HK-2 (cell line): ENCODE measurements around the gene APBB1.
A peak's percentile ranks its signal among the peaks of the same experiment; 100 is the strongest.

ENCODE experiments used
- DNase-seq: peaks from one replicate; pipeline ENCODE4 v3.0.0-alpha.2; 2018; ENCODE audit not compliant: unreplicated experiment

APBB1 gene

DNA sequence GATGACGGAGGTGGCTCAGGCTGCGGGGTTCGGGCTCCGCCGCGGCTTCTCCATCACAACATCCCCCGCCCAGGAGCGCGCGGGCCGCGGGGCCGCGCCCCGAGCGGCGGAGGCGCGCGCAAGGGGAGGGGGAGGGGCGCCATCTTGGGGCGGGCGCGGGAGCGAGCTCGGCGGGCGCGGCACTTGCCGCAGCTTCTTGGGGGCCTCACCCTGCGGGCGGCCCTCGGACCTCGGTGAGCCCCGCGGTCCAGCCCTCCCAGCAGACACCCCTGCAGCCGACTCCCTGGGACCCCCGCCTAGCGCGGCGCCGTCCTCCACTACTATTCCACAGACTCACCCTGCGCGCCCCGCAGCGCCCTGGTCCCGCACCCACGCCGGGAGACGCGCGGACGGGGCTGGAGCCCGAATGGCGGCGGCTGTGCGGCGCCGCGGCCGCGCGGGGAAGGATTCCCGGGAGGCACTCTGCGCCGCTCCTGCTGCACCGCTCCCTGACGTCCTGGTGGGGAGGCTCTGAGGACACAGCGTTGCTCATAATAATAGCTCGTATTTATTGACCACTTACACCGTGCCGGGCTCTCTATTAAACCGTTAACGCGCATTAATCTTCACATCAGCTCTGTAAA is at the start of gene APBB1:
TSS of gene APBB1 (minus strand) at position 86 of the 623 bp plus-strand sequence. CDS start 7,747 bp downstream, outside the sequence.
- DNase-seq = peak; percentile 7

DNA sequence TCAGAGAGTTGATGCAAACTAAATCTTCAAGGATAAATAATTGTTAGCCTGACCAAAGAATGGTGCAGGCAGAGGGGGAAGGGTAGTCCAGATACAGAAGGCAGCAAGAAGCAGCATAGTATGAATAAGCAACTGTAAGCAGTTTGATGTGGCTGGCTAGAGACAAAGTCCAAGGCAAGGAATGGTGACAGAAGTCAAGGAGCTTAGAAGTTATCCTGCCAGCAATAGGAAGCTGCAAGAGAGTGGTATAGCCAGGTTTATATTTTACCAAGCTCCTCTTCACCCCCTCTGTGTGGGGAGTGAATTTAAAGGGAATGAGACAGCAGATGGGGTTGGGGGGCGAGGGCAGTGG is 40.2 kb upstream of the APBB1 start:
- no peak for DNase-seq

DNA sequence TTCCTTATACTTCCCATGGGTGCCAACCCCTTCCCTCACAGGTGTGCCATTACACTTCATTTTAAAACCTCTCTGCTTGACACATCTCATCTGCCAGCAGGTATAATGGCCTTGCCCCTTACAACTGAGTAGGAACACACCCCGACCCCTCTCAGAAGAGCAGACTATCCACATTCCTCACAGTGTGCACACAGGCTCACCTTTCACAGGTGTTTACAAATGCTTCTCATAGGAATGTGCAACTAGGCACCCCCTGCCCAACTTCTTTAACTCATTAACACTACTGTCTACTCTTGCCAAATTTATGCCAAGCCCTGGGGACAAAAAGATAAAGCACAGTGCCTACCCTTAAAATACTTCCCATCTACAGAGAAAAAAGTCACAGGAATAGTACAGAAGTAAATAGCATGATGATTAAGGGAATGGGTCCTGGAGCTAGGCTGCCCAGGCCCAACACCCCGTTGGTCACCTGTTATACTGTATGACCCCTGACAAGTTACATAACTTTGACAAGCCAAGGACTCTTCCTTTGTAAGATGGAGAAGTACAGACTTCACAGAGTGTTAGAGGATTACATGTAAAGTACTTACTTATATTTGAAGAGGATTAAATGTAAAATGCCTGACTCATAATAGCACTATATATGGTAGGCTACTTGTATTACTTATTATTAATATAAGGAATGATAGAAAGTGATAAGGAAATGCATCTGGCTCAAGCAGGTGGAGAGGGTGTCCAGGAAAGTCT is 39.6 kb upstream of the APBB1 start:
- DNase-seq = no peak

DNA sequence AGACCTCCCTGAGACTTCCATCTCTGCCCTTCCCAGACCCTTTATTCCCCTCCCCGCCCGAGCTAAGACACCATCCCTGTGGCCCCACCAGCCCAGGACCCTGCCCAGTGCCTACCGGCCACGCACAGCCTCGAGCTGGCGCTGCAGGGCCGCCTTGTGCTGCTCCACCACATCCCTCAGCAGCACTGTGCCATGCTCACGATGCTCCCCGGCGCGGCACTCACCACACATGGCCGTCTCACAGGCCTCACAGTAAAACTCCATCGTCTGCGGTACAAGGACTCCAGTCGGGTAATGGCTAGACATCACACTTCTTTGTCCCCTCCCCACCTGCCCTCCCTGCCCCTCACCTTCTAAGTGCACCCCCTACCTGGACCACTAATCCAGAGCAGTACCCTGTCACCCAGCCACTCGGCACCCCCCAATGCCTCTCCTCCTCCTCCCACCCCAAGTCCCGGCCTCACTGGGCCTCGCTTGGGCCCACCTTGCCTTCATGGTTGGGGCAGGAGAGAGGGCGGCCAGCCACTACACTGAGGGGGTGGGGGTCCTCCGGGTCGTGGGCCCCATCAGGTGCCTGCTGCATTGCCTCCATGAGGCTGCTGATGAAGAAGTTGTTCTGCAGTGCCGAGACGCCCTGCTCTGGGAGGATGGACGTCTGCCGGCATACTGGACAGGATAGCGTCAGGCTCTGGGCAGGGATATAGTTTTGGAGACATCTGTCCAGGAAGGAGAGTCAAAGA is 38.9 kb upstream of the APBB1 start:
- no peak for DNase-seq

DNA sequence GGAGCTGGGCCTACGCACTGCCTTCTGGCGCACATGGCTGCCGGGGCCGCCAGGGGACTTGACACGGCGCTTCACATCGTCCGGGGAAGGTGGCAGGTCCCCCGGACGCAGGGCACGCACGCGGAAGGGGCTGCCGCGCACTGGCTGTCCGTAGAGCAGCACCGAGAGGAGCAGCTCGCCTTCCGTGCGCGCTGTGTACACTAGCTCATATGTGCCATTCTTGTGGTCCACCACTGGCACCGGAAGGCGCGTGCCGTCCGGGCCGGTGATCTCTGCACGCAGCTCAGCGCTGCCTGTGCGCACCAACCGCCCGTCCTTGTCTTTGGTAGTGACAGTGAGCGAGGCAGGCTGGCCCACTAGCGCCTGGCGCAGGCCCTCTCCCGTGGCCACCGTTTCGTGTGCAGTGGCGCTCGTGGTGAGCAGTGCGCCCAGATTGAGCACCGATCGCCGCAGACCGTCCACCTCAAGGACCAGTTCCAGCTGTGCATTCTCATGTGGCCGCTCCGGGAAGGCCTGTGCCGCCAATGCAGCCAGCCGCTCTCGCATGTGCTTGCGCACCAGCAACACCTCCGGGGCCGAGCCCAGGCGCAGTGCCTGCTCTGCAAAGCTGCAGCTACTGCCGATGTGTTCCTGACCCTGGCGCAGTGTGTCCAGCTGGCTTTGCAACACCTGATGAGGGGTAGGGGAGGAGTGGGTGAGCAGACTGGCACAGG is 37.6 kb upstream of the APBB1 start:
- DNase-seq = no peak

DNA sequence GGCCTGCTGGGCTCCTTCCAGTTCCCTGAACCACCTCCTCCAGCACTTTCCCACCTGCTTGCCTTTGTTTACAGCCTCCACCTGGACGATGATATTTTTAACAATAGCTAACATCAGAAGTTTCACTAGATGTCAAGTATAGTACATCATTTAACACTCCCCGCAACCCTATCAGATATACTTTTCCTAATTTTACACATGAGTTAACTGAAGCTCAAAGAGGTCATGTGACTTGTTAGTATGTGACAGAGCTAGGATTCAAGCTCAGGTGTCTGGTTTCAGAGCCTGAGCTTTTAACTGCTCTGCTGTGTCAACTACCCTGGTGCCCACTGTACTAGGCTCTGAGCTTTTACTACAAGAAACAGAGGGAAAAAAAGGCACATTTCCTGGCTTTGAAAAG is 36.2 kb upstream of the APBB1 start:
- DNase-seq = no peak

DNA sequence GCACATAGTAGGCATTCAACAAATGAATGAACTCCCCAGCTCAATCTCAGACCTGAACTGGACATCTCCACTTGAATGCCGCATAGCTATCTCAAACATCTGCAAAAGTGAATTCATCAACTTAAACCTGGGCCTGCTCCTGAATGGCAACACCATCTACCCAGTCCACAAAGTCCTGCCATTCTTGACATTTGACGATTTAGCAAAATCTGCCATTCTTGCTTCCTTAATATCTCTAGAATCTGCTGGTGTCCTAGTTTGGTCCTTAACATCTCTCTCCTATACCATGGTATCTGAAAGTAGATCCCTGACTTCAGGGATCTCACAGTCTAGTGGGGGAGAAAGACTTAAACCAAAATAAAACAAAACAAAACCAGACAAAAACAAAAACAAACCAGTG is 34.3 kb upstream of the APBB1 start:
- DNase-seq = no peak

DNA sequence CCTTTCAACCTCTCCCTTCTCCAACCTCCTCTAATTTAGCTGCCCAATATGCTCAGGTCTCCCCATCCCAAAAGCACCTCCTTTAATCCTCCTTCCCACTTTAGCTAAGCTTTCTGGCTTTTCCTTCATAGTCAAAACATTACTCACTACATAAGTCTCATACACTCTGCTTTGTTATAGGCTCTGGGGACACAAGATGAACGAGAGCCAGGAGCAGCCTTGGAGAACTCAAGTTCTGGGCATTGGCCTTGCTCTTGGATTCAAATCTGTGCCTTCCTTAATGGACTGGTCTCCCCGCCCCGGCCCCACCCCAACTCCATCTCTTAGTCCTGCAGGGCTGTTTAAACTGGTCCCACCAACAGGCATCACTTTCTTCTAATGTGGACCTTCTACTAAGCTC is 33.3 kb upstream of the APBB1 start:
- no peak for DNase-seq

DNA sequence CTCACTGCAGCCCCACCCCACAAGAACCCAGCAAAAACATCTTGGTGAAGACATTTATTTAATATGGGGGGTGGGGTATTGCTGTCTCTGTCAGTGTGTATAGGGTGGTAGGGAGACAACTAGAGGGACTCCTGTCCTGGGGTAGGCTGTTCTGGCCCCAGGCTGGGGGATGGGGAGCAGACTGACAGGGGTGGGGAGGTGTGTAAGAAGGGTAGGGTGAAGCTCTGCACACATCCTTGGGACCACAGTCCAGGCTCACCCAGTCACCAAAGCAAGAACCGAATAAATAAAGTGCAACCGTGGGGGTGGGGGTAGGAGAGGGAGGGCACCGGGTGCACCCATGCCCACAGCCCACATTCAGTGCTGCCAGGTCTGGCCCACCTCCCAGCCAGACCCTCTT is 29.7 kb upstream of the APBB1 start:
- DNase-seq = no peak

DNA sequence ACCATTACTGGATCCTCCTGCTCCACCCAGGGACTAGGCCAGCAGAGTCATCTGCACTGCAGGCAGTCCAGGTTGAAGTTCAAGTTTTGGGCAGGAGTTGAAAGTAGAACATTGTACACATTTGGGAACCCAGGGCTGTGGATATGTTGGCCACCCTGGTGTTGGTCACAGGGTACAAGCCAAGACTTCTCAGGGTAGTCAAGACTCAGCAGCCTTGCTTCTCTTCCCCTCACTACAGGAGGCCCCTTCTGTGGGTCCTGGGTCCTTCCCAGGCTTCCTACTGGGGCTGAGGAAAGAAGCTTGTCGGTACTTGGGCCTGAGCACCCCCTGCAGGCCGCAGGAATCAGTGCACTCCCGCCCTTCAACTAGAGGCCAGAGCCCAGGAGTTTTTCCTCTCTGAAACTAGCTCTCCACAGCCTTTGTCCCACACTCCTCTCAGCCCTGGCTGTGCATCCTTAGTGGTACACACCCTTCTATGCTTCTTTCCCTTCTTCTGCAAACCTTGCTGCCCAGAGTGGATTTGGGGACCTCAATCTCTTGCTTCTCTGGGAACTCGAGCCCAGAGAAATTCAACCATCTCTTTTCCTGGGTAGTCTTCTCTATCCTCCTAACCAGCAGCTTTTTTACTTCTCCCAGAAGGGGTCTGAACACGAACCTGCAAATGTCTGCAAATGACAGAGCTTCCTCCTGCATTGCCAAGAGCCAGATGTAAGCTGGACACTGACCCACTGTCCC is 24.5 kb upstream of the APBB1 start:
- peak; percentile 20 for DNase-seq

DNA sequence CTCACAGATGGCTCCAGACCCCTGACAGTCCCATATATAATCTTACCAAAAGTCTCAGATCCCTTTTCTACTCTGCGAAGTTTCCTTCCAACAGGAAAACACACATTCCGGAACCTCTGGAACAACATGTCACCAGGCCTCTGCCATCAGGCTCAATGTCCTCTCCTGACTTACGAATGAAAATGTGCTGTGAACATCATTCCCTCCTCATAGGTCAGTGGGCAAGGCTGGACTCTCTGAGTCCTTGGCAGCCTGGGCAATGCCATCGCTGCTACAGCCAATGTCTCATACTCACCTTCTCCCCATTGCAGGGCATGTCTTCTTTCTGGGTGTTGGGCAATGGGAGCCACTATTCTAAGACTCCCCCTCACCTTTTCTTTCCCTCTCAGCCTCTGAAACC is 23.5 kb upstream of the APBB1 start:
- no peak for DNase-seq

DNA sequence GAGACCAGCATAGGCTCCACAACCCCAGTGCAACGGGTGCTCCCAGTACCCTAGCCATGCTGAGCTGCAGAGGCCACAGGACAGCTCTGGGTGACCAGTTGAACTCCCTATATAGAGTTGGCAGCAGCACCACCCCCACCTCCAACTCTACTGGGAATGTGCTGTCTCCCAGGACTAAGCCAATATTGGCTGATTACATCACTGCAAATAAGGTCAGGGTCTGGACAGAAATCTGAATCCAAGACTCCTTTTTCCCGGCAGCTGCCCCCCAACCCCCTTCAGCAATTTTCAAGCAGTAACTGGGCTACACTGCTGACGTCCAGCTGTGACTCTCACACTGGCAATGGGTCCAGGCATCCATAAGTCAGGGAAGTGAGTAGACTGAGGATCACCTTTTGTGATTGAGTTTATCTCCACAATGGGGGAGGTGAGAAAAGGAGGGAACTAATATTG is 22.0 kb upstream of the APBB1 start, which contains the start of gene HPX:
TSS of gene HPX (minus strand) at position 82 of the 453 bp plus-strand sequence. CDS start at position 58, 24 bp downstream.
- no peak for DNase-seq

DNA sequence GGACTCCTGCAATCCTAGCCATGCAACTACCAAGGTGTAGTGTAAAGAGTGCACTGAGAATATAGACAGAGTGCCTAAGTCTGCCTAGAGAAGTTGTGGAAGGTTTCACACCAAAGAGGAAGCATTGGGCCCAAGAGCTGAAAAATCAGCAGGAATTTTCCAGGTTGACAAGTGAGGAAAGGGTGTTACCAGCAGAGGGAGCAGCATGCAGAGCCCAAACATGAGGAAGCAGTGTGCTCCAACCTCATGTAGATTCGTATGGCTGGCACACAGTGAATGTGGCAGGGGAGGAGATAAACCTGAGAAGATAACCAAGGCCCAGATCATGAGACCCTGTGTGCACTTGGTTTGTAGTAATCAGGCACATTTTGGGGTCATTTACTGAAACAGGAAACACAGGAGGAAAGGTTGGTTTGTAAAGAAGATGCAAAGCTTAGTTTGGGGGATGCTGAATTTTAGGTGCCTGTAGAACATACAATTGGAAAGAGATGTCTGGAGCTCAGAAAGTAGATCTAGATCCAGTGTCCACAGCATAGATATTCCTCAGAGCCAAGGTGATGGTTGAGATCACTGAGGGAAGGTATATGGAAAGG is 20.2 kb upstream of the APBB1 start:
- DNase-seq = peak; percentile 17

DNA sequence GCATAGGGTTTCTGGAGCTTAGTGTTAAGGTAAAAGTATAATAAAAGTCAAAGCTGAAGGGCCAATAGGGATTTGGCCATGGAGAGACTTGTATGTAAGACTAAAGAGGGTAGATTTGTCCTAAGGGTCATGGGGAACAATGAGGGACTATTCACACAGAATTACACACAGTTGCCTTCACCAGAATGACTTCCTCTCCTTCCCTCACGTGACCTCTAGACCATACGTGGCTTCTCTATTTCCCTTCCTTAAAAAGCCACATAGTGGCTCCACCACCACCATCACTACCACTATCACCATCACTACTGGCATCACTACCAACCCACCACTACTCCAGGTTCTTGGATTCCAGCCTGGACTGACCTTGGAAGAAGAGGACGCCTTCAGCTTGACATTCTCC is 19.1 kb upstream of the APBB1 start:
- DNase-seq = no peak

DNA sequence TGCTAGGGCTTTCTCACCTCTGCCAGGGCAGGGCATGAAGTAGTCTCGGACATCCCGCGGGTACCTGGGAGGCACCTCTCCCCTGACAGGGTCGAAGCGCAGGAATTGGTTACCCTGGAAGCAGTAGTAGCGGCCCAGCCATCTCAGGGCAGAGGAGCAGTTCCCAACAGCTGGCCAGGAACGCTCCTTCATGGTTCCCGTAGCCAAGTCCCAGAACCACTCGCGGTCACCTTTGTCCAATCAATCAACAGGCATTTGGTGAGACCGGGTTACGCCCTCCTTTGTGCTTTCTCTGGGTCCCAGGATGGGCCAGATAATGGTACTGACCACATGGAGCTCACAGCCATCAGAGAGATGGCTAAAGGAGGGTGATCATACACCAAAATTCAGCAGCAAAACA is 18.5 kb upstream of the APBB1 start:
- DNase-seq = no peak

DNA sequence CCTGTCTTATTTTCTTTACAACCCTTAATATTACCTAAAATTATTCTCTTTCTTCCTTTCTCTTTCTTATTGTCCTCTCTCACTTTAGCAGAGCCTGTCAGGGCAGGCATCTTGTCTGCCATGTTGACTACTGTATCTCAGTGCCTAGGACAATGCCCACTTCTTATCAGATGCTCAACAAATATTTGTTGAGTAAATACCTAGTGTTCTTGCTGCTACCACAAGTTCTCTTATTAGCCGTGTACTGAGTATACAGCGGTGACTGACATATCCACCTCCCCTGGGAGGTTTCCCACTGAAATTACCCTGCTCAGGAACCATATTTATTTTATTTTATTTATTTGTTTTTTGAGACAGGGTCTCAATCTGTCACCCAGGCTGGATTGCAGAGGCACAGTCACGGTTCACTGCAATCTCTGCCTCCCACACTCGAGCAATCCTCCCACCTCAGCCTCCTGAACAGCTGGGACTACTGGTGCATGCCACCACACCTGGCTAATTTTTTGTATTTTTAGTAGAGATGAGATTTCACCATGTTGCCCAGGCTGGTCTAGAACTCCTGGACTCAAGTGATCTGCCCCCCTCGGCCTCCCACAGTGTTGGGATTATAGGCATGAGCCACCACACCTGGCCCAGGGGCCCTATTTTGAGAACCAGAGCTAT is 15.2 kb upstream of the APBB1 start:
- no peak for DNase-seq

DNA sequence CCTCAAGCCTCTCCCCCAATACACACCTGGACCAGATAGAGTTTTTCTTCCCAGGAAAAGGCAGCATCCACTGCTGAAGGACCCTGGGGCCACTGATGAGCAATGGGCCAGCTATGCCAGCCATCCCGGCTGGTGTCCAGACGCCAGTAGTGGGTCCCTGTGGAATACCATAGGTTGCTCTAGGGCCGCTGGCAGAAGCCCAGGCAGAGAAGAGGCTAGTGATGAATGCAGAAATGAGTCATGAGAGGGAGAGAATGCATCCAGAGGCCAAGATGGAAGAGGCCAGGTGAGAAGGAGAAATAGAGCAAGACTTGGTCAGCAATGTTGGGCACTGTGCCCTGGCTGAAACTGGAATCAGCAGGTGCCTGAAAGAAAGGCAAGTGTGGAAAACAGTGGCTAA is 13.0 kb upstream of the APBB1 start:
- peak; percentile 61 for DNase-seq

DNA sequence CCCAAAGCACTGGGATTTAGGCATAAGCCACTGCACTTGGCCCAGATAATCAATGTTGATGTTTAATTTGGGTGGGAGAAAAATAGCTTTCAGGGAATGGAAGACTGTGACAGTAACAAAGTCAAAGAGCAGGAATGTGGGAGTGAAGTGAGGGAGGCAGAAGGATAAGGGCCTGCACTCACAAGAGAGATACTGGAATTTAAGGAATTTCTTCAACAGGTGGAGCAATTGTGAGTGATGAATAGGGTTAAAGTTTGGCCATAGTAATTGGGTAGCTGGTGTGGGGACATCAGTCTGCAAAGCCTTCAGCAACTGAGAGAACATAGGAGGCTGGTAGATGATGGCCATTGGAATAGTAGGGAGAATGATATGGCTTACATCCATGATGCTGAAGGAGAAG is 8.6 kb upstream of the APBB1 start:
- DNase-seq = no peak

DNA sequence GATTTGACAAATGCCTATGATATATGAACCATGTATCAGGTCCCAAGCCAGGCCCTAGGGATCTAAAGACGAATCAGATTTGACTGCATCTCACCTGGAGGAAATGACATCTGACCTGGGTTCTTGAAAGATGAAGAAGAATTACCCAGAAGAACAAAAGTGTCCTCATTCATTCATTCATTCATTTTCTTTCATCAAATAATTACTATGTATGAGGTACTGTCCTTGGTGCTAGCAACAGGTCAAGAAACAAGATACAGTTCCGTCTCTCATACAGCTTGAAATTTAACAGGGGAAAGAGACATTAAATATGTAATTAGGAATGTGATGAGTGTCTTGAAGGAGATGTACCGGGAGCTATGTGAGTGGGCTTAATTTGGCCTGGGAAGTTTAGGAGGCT is 1.8 kb upstream of the APBB1 start:
- DNase-seq = no peak

DNA sequence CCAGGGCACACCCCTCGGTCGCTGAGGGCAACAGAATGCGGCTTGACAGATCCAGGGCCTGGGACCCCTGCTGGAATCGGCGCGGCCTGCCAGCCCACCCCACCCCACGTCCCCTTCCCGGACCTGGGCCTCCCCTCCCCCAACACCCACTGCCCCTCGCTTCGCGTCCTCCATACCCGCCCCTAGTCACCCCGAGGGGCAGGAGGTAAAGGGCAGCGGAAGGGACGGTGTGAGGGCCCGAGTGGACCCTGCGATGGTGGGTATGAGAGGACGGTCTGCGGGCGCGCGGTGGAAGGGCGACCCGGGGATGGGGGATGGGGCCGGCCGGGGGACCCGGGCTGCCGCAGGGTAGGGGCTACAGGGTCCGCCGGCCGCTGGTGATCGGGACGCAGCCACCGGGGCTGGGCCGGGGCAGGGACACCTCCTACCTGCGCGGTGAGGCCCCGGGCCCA is 311 bp downstream of the APBB1 start:
- no peak for DNase-seq
